ACC112 (cell line): ENCODE data around the gene C18orf32.

Source experiments
- H2AFZ ChIP-seq: fragments of 200-600 bp; sonication (generic); one replicate; pipeline ENCODE4 v1.6.0; 2017; ENCODE audit warnings: antibody characterized with exemption, low read length; ENCODE audit not compliant: unreplicated experiment
- H3K27ac ChIP-seq: fragments of 200-600 bp; sonication (generic); 2 replicates; pipeline ENCODE4 v1.5.1; 2014; ENCODE audit warnings: low read depth, mild to moderate bottlenecking, antibody characterized with exemption, low read length, moderate library complexity
- H3K27me3 ChIP-seq: fragments of 200-600 bp; sonication (generic); 2 replicates; pipeline ENCODE4 v1.6.1; 2014; ENCODE audit warnings: mild to moderate bottlenecking, antibody characterized with exemption, low read length, moderate library complexity, mixed read lengths; ENCODE audit not compliant: insufficient read depth
- H3K36me3 ChIP-seq: fragments of 200-600 bp; sonication (generic); 2 replicates; pipeline ENCODE4 v1.6.1; 2016; ENCODE audit warnings: mild to moderate bottlenecking, antibody characterized with exemption, low read length, moderate library complexity, mixed read lengths; ENCODE audit not compliant: insufficient read depth
- H3K4me1 ChIP-seq: fragments of 200-600 bp; sonication (generic); one replicate; pipeline ENCODE4 v1.6.1; 2016; ENCODE audit warnings: low read length, mixed read lengths; ENCODE audit not compliant: insufficient read depth, unreplicated experiment, control insufficient read depth
- H3K4me3 ChIP-seq: fragments of 200-600 bp; sonication (generic); 2 replicates; pipeline ENCODE4 v1.5.1; 2014; ENCODE audit warnings: mild to moderate bottlenecking, low read depth, low read length
- H3K79me2 ChIP-seq: fragments of 200-600 bp; sonication (generic); one replicate; pipeline ENCODE4 v1.6.0; 2016; ENCODE audit warnings: low read length; ENCODE audit not compliant: control insufficient read depth, unreplicated experiment, insufficient read depth

Gene C18orf32

GRCh38 chr18:49500201-49500921 is 13.3 kb upstream of the C18orf32 start:
- Histone ChIP-seq H2AFZ (no peak overlapping the region), H3K27me3 (no peaks in the 10 kb centered on the region), H3K36me3 (no peaks in the 10 kb centered on the region), H3K79me2 (no peaks in the 10 kb centered on the region), H3K4me3 (no peak overlapping the region), H3K4me1 (peaks cover 11% of the 10 kb centered on the region), H3K27ac (no peak overlapping the region)

- Histone ChIP-seq H3K4me1 (peaks cover 11% of the 10 kb centered on the region), H3K27ac (no peak overlapping the region), H3K36me3 (no peaks in the 10 kb centered on the region), H2AFZ (no peak overlapping the region), H3K27me3 (no peaks in the 10 kb centered on the region), H3K79me2 (no peaks in the 10 kb centered on the region), H3K4me3 (no peak overlapping the region)
These were observed 12.1 kb upstream of the C18orf32 start for GRCh38 chr18:49499046-49499637.

DNA sequence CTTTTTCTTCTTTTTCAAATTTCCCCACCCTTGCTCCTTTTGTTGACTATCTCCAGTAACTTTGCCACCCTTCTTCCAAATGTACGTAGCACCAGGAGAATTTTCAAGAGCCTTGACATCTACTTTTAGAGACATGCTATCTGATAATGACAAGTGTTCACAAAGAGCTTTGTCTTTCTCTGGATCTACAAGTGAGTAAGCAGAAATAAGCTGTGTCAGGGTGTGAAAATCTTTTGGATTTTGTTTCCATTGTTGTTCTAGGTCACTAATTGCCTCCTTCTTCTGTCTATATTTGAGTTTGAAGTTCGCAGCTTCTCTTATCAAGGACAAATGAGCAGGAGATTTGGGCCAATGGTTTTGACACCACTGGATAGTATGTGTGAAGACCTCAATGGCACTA is 8.4 kb upstream of the C18orf32 start:
- Histone ChIP-seq H3K79me2 (peaks cover 18% of the 10 kb centered on the region), H3K27ac (no peak overlapping the region), H3K4me3 (no peak overlapping the region), H3K27me3 (no peaks in the 10 kb centered on the region), H2AFZ (no peak overlapping the region), H3K4me1 (peaks cover 16% of the 10 kb centered on the region), H3K36me3 (peaks cover 12% of the 10 kb centered on the region)

- Histone ChIP-seq H3K27ac (no peak overlapping the region), H3K4me3 (no peak overlapping the region), H3K27me3 (no peaks in the 10 kb centered on the region), H3K4me1 (peaks cover 20% of the 10 kb centered on the region), H3K36me3 (peaks cover 16% of the 10 kb centered on the region), H2AFZ (no peak overlapping the region), H3K79me2 (peaks cover 22% of the 10 kb centered on the region)
These were observed 8.0 kb upstream of the C18orf32 start for GRCh38 chr18:49495076-49495475.

DNA sequence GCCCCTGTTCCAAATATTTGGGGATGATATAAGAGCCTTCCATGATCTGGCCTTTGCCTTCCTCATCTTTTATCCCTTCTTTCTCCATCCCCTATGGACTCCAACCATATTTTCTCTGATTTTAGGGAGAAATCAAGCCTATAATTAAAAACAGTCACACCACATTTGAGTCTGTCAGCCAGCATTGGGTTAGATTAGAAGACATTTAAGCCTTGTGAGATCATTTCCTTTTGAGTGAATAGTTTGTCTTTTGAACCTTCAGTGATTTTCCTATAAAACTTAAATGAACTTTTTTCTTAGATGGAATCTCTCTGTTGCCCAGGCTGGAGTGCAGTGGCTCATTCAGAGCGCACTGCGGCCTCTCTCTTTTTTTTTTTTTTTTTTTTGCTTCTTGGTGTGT is 7.6 kb upstream of the C18orf32 start:
- Histone ChIP-seq H3K27me3 (no peaks in the 10 kb centered on the region), H2AFZ (no peak overlapping the region), H3K79me2 (peaks cover 27% of the 10 kb centered on the region), H3K27ac (no peak overlapping the region), H3K4me3 (no peak overlapping the region), H3K4me1 (peaks cover 25% of the 10 kb centered on the region), H3K36me3 (peaks cover 20% of the 10 kb centered on the region)

DNA sequence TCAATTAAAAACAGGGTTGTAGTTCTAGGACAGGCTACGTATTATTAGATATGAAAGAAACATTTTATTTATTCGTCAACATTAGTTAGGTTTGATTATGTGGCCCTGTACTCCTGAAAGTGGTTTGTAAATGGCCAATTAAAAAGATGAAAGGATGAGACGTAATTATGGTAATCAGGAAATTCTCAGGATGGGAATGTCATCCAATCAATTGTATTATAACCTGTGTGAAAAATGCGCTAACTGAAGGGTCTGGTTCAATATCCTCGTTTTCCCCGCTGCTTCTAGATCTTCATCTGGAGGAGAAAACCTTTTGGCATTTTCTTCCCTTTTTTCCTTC is 5.6 kb upstream of the C18orf32 start:
- Histone ChIP-seq H3K4me1 (peaks cover 37% of the 10 kb centered on the region), H2AFZ (peak overlapping the region; percentile 76), H3K4me3 (peak overlapping the region; percentile 87), H3K36me3 (peaks cover 37% of the 10 kb centered on the region), H3K27ac (no peak overlapping the region; the same call in 1 of the 2 replicates), H3K27me3 (no peaks in the 10 kb centered on the region), H3K79me2 (peaks cover 32% of the 10 kb centered on the region)

- peaks cover 37% of the 10 kb centered on the region for H3K4me1 ChIP-seq
These were observed 5.0 kb upstream of the C18orf32 start, which contains the start of gene RPL17 for GRCh38 chr18:49491857-49492693. Gene RPL17, minus strand, starts transcription at chr18:49492465.

GRCh38 chr18:49491534-49491856 is 4.5 kb upstream of the C18orf32 start:
- Histone ChIP-seq H3K27me3 (no peaks in the 10 kb centered on the region), H3K4me3 (peak overlapping the region; percentile 87), H3K36me3 (peaks cover 39% of the 10 kb centered on the region), H3K27ac (peak overlapping the region; percentile 83), H3K4me1 (peaks cover 32% of the 10 kb centered on the region), H2AFZ (no peak overlapping the region), H3K79me2 (peaks cover 33% of the 10 kb centered on the region)

More at GRCh38 chr18:49491857-49492693, 5.0 kb upstream of the C18orf32 start, which contains the start of gene RPL17:
- peak within 1 kb of the TSS; percentile 87 for H3K4me3 ChIP-seq
- no peaks in the 10 kb centered on the region for H3K27me3 ChIP-seq
- H2AFZ ChIP-seq: peak within 1 kb of the TSS; percentile 76
- H3K36me3 ChIP-seq: peaks cover 39% of the 10 kb centered on the region
- peak within 1 kb of the TSS; percentile 83 for H3K27ac ChIP-seq
- peaks cover 32% of the 10 kb centered on the region for H3K79me2 ChIP-seq

DNA sequence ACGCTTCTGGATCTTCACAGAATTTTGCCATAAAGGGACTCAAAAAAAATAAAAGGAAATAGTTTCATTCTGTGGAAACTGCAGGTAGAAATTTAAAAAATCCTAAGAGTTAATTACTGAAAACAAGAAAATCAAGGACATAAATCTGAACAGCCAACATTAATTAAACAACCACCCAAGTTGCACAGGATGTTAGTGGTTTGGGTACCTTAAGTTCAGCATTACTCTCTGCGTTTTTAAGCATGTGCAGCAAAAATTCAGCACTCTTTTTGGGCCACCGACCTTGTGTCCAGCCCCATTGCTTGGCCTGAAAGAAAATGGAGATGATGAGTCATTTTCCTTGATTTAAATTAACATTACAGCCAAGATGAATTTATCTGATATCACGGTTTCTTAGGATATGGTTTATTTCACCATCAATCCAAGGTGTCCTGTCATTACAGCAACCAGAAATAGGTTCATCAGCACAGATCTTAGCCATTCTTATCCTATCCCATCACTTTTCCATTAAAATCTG is 3.3 kb upstream of the C18orf32 start:
- peak overlapping the region; percentile 83 for H3K27ac ChIP-seq
- peaks cover 37% of the 10 kb centered on the region for H3K4me1 ChIP-seq
- no peaks in the 10 kb centered on the region for H3K27me3 ChIP-seq
- peaks cover 39% of the 10 kb centered on the region for H3K36me3 ChIP-seq
- H3K4me3 ChIP-seq: peak overlapping the region; percentile 87
- no peak overlapping the region for H2AFZ ChIP-seq
- peaks cover 44% of the 10 kb centered on the region for H3K79me2 ChIP-seq

DNA sequence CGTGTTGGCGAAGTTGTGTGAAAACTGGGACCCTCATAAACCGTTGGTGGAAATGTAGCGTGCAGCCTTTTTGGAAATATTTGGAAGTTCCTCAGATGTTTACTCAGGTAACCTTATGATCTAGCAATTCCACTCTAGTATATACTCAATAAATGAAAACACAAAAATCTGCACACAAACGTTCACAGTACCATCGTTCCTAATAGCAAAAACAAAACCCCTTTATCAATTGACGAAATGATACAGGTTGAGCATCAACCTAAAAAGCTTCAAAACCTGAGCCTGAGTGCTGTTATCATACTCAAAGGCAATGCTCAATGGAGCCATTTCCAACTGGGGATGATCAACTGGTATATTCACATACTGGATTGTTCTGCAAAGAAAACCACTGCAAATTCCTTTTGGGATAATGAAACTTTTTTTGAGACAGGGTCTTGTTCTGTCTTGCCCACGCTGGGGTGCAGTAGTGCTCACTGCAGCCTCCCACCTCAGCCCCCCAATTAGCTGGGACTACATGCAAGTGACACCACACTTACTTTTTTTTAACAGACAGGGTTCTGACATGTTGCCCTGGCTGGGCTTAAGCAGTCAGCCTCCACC is 777 bp upstream of the C18orf32 start:
- Histone ChIP-seq H3K79me2 (peaks cover 61% of the 10 kb centered on the region), H3K4me1 (peaks cover 37% of the 10 kb centered on the region), H3K4me3 (peak overlapping the region; percentile 93), H3K27me3 (no peaks in the 10 kb centered on the region), H2AFZ (no peak overlapping the region), H3K36me3 (peaks cover 44% of the 10 kb centered on the region), H3K27ac (peak overlapping the region; percentile 75)
